Left lung (tissue), 10 donors: ENCODE data around the gene CCDC40. TPM values are rescaled to one million over a fixed set of nuclear protein-coding genes. Genes with fewer than 3 reads are reported as not detected.
A peak's percentile ranks its signal among the peaks of the same experiment; 100 is the strongest.

Experiments used
- ATAC-seq: fragments of 200-7000 bp; cut with Tn5 transposase; one replicate; pipeline ENCODE4 v1.9.1; 2020; ENCODE audit warnings: moderate library complexity
- DNase-seq, 4 donors: peaks; one replicate each; pipeline ENCODE4 v3.0.0-alpha.2; 2013 to 2020
- H3K27ac ChIP-seq, 2 donors: fragments of 200-600 bp; sonication (generic) in 1 of 2; one replicate each; pipeline versions ENCODE4 v1.5.0 to v1.8.0; 2020 to 2021
- H3K27me3 ChIP-seq, 2 donors: fragments of 200-600 bp; sonication (generic) in 1 of 2; one replicate each; pipeline versions ENCODE4 v1.5.0 to v1.8.0; 2020 to 2021
- H3K36me3 ChIP-seq, 2 donors: fragments of 200-600 bp; sonication (generic) in 1 of 2; one replicate each; pipeline versions ENCODE4 v1.5.0 to v1.8.0; 2020 to 2021
- H3K4me1 ChIP-seq, 2 donors: fragments of 200-600 bp; one replicate each; pipeline ENCODE4 v1.8.0; 2021
- H3K4me3 ChIP-seq, 2 donors: fragments of 200-600 bp; sonication (generic) in 1 of 2; one replicate each; pipeline versions ENCODE4 v1.5.0 to v1.8.0; 2020 to 2021; ENCODE audit warnings: mild to moderate bottlenecking in 1 of 2
- H3K9me3 ChIP-seq, 2 donors: fragments of 200-600 bp; sonication (generic) in 1 of 2; one replicate each; pipeline versions ENCODE4 v1.5.0 to v1.8.0; 2020 to 2021
- CTCF ChIP-seq, 2 donors: fragments of 200-600 bp; sonication (generic) in 1 of 2; IDR thresholded peaks; one replicate each; pipeline versions ENCODE4 v1.5.0 to v1.8.0; 2021; ENCODE audit warnings: antibody characterized with exemption in 2 of 2
- intact Hi-C, 2 donors: fragments of 100-400 bp; cut with DNase I; formaldehyde crosslinking; loops; one replicate each; pipeline versions ENCODE4 v1.11.2 to v1.14.2; 2022
- polyA plus RNA-seq, 6 donors: library from polyadenylated mRNA; unstranded; fragments of 120-200 nt; gene quantifications; one replicate each; pipeline ENCODE4 v1.2.1, GENCODE V29; 2013; ENCODE audit not compliant: insufficient read length in 6 of 6
- total RNA-seq, 2 donors: library from RNA; stranded (reverse); fragmentation: NEBNext Ultra II Directional; extraction: Animal tissue kit (Norgen Biotek cat#: 25700); gene quantifications; one replicate each; pipeline ENCODE4 v1.2.1, GENCODE V29; 2021
- donor health status: DM: no; HTN: yes; CAD: no.
- donor health status: DM: no; HTN: no; CAD: no.

Gene CCDC40
- total and polyA plus RNA-seq, 8 donors, result 8.0 to 15.2 (median 11.5) TPM

GRCh38 chr17:80083136-80083661, 46.8 kb downstream of the CCDC40 start:
- H3K27ac ChIP-seq, result no peak overlapping the region
- ATAC-seq, result no peak
- intact Hi-C loops, result no loop called here

GRCh38 chr17:80084773-80085172, 48.3 kb downstream of the CCDC40 start:
- Histone ChIP-seq H3K4me1 (peaks cover 0 to 8% of the 10 kb centered on the region in 2 donors), H3K4me3 (no peak overlapping the region), H3K36me3 (no peaks in the 10 kb centered on the region), H3K9me3 (no peaks in the 10 kb centered on the region), H3K27ac (no peak overlapping the region), H3K27me3 (no peaks in the 10 kb centered on the region)
- DNase-seq (peak in 1 of 4 donors; percentile 61), ATAC-seq (no peak)
- intact Hi-C loops, result no loop called here
- no peak for TF ChIP-seq CTCF (IDR thresholded peaks at IDR 0.05)

More at GRCh38 chr17:80083136-80083661, 46.8 kb downstream of the CCDC40 start:
- Histone ChIP-seq H3K27me3 (no peaks in the 10 kb centered on the region), H3K4me3 (no peak overlapping the region), H3K36me3 (no peaks in the 10 kb centered on the region), H3K9me3 (no peaks in the 10 kb centered on the region), H3K4me1 (peaks cover 0 to 8% of the 10 kb centered on the region in 2 donors)
- no peak for TF ChIP-seq CTCF (IDR thresholded peaks at IDR 0.05)
- DNase-seq, result peak in 1 of 4 donors; percentile 49

GRCh38 chr17:80086081-80086480, 49.6 kb downstream of the CCDC40 start:
- no peak overlapping the region for H3K4me3 ChIP-seq
- no peak overlapping the region for H3K27ac ChIP-seq
- no peak for ATAC-seq
- peak in 1 of 4 donors; percentile 48 for DNase-seq
- no peaks in the 10 kb centered on the region for H3K27me3 ChIP-seq
- H3K9me3 ChIP-seq, result no peaks in the 10 kb centered on the region
- H3K36me3 ChIP-seq, result no peaks in the 10 kb centered on the region
- peaks cover 0 to 8% of the 10 kb centered on the region in 2 donors for H3K4me1 ChIP-seq
- no peak for TF ChIP-seq CTCF (IDR thresholded peaks at IDR 0.05)
- intact Hi-C loops, result no loop called here

- intact Hi-C loops, result no loop called here
- H3K36me3 ChIP-seq, result no peaks in the 10 kb centered on the region
- H3K27ac ChIP-seq, result no peak overlapping the region
- no peaks in the 10 kb centered on the region for H3K9me3 ChIP-seq
- no peak overlapping the region for H3K4me3 ChIP-seq
- H3K4me1 ChIP-seq, result peaks cover 0 to 9% of the 10 kb centered on the region in 2 donors
- DNase-seq (peak in 1 of 4 donors; percentile 61), ATAC-seq (no peak)
- TF ChIP-seq CTCF (IDR thresholded peaks at IDR 0.05), result no peak
- no peaks in the 10 kb centered on the region for H3K27me3 ChIP-seq
Measured at GRCh38 chr17:80086616-80087015, 50.2 kb downstream of the CCDC40 start.

GRCh38 chr17:80087346-80088265, 51.2 kb downstream of the CCDC40 start:
- Histone ChIP-seq H3K27ac (no peak overlapping the region), H3K4me3 (no peak overlapping the region), H3K36me3 (no peaks in the 10 kb centered on the region), H3K4me1 (peaks cover 0 to 14% of the 10 kb centered on the region in 2 donors), H3K9me3 (no peaks in the 10 kb centered on the region), H3K27me3 (no peaks in the 10 kb centered on the region)
- no peak for ATAC-seq
- DNase-seq, result peak in 1 of 4 donors; percentile 68
- no peak for TF ChIP-seq CTCF (IDR thresholded peaks at IDR 0.05)
- intact Hi-C loops, result no loop called here
